ENCODE measurements around the gene GPC5. TPM values are rescaled to one million over a fixed set of nuclear protein-coding genes. Genes with fewer than 3 reads are reported as not detected.

The GPC5 gene
- total and polyA plus RNA-seq, 2 of the 13 experiments (the other 11 are each of a cell fraction or from before 2014, with no cell fraction given), result 0.02 to 0.07 TPM

GRCh38 chr13:91361755-91362271 lies 36.6 kb upstream of the GPC5 start (continued):
- no peak for TF ChIP-seq FIP1L1 (IDR thresholded peaks at IDR 0.05; ENCODE audit: borderline replicate concordance, insufficient read depth, low read depth, low read length)
- no peak for TF ChIP-seq CREBL2 (CRISPR knock-in tag; IDR thresholded peaks at IDR 0.05; ENCODE audit: borderline replicate concordance)
- no peak for TF ChIP-seq CBFB (CRISPR knock-in tag; IDR thresholded peaks at IDR 0.05)
- TF ChIP-seq SNAPC4 (CRISPR knock-in tag; IDR thresholded peaks at IDR 0.05), result no peak
- TF ChIP-seq CBX2 (IDR thresholded peaks at IDR 0.05; ENCODE audit: low read depth, low read length), result no peak
- TF ChIP-seq CBX2 (CRISPR knock-in tag; IDR thresholded peaks at IDR 0.05; ENCODE audit: low read depth), result no peak
- TF ChIP-seq ELF1 (CRISPR knock-in tag; IDR thresholded peaks at IDR 0.05), result no peak
- peak; percentile 49; the same call in 1 of the 2 replicates for TF ChIP-seq ZNF281 (CRISPR knock-in tag; IDR thresholded peaks at IDR 0.05; ENCODE audit: borderline replicate concordance)
- peak; percentile 53; the same call in 1 of the 2 replicates for TF ChIP-seq MIER3 (CRISPR knock-in tag; IDR thresholded peaks at IDR 0.05; ENCODE audit: borderline replicate concordance)
- no peak for TF ChIP-seq ZNF230 (CRISPR knock-in tag; IDR thresholded peaks at IDR 0.05)
- peak; percentile 89 for TF ChIP-seq ARID3A (IDR thresholded peaks at IDR 0.05; ENCODE audit: low read depth, low read length)
- no peak for TF ChIP-seq RAD51 (IDR thresholded peaks at IDR 0.05; ENCODE audit: borderline replicate concordance)
- TF ChIP-seq ATM (IDR thresholded peaks at IDR 0.05; ENCODE audit: borderline replicate concordance), result no peak
- TF ChIP-seq NCOA5 (CRISPR knock-in tag; IDR thresholded peaks at IDR 0.05), result no peak
- no peak for TF ChIP-seq HNRNPLL (IDR thresholded peaks at IDR 0.05; ENCODE audit: low read depth, low read length, poor library complexity, severe bottlenecking)
- no peak for TF ChIP-seq RFXANK (CRISPR knock-in tag; IDR thresholded peaks at IDR 0.05)
- TF ChIP-seq MAFG (CRISPR knock-in tag; IDR thresholded peaks at IDR 0.05), result no peak
- TF ChIP-seq TEAD2 (CRISPR knock-in tag; IDR thresholded peaks at IDR 0.05), result no peak
- 0 out of 2 replicates have a peak, but pooled peaks have one; percentile 15 for TF ChIP-seq TFAP4 (IDR thresholded peaks at IDR 0.05; ENCODE audit: borderline replicate concordance, low read depth)
- TF ChIP-seq MED13 (CRISPR knock-in tag; IDR thresholded peaks at IDR 0.05), result no peak
- TF ChIP-seq SOX5 (CRISPR knock-in tag; IDR thresholded peaks at IDR 0.05; ENCODE audit: borderline replicate concordance), result peak; percentile 98

Measured in HepG2 (cell line).